HG02798 (cell line): ENCODE results near the gene POLA1.

ENCODE experiments used
- ATAC-seq: cut with Tn5 transposase; IDR thresholded peaks from one replicate; pipeline ENCODE4 v1.9.1; 2021; ENCODE audit warnings: mild to moderate bottlenecking; ENCODE audit not compliant: unreplicated experiment, poor library complexity

The POLA1 gene

GRCh38 chrX:25003066-25003849, 309.5 kb downstream of the POLA1 start:
- no peak for ATAC-seq

- no peak for ATAC-seq
Observed at GRCh38 chrX:25004040-25004439, 310.3 kb downstream of the POLA1 start.

- ATAC-seq: no peak
Observed at GRCh38 chrX:25004485-25005032, 310.8 kb downstream of the POLA1 start.

GRCh38 chrX:25005034-25005381, 311.3 kb downstream of the POLA1 start:
- no peak for ATAC-seq

GRCh38 chrX:25005382-25006185, 311.9 kb downstream of the POLA1 start:
- no peak for ATAC-seq

- no peak for ATAC-seq
Observed at GRCh38 chrX:25006586-25007058, 312.9 kb downstream of the POLA1 start.

- no peak for ATAC-seq
Observed at GRCh38 chrX:25007059-25008053, 313.6 kb downstream of the POLA1 start.

GRCh38 chrX:25009407-25009806, 315.7 kb downstream of the POLA1 start:
- ATAC-seq: no peak

- ATAC-seq: no peak
Observed at GRCh38 chrX:25010784-25011588, 317.3 kb downstream of the POLA1 start.

- ATAC-seq: no peak
Observed at GRCh38 chrX:25011589-25012432, 318.1 kb downstream of the POLA1 start.

- ATAC-seq: no peak
Observed at GRCh38 chrX:25012433-25012735, 318.7 kb downstream of the POLA1 start.

- ATAC-seq: peak; percentile 37
Observed at GRCh38 chrX:25012793-25013631, 319.3 kb downstream of the POLA1 start.

GRCh38 chrX:25013632-25014365, 320.1 kb downstream of the POLA1 start:
- ATAC-seq: peak; percentile 70

- ATAC-seq: no peak
Observed at GRCh38 chrX:25014366-25014838, 320.7 kb downstream of the POLA1 start.

GRCh38 chrX:25015486-25016360, 322.0 kb downstream of the POLA1 start, which contains the start of gene ARX:
Gene ARX, minus strand, starts transcription at chrX:25015965. Its CDS starts 228 bp downstream, at chrX:25015737.
- ATAC-seq: peak; percentile 70

GRCh38 chrX:25016361-25016671, 322.6 kb downstream of the POLA1 start:
- no peak for ATAC-seq
